IPS-20b (cell line): Measurements from ENCODE around the gene UNC13A.
"Not testable (repeated sequence)": the region's sequence is repeated elsewhere in the genome, so short reads cannot be mapped to it uniquely, and the experiment has no call there.

ENCODE experiments used
- H3K27ac ChIP-seq: one replicate; pipeline ENCODE4 v1.5.1; 2013; ENCODE audit warnings: low read length
- H3K27me3 ChIP-seq: 2 replicates; pipeline ENCODE4 v1.6.1; 2013; ENCODE audit warnings: mild to moderate bottlenecking, low read length, inconsistent platforms; ENCODE audit not compliant: insufficient read depth
- H3K36me3 ChIP-seq: 2 replicates; pipeline ENCODE4 v1.6.1; 2013; ENCODE audit warnings: low read depth, mild to moderate bottlenecking, inconsistent platforms, low read length, moderate library complexity; ENCODE audit not compliant: insufficient read depth
- H3K4me1 ChIP-seq: 2 replicates; pipeline ENCODE4 v1.6.1; 2013; ENCODE audit warnings: mild to moderate bottlenecking, control low read depth, inconsistent platforms, low read length, moderate library complexity; ENCODE audit not compliant: insufficient read depth
- H3K4me3 ChIP-seq: 2 replicates; pipeline ENCODE4 v1.5.1; 2013; ENCODE audit warnings: mild to moderate bottlenecking, low read length, inconsistent platforms
- H3K9ac ChIP-seq: 2 replicates; pipeline ENCODE4 v1.6.1; 2013; ENCODE audit warnings: low read depth, mild to moderate bottlenecking, inconsistent platforms, low read length, moderate library complexity
- H3K9me3 ChIP-seq: 2 replicates; pipeline ENCODE4 v1.6.1; 2013; ENCODE audit warnings: mild to moderate bottlenecking, low read depth, low read length, inconsistent platforms; ENCODE audit not compliant: insufficient read depth

UNC13A gene

GRCh38 chr19:17572638-17573037 lies 115.5 kb downstream of the UNC13A start:
- Histone ChIP-seq H3K9ac (no peak overlapping the region), H3K4me3 (no peak overlapping the region), H3K27ac (no peak overlapping the region), H3K36me3 (peaks cover 31% of the 10 kb centered on the region), H3K27me3 (no peaks in the 10 kb centered on the region), H3K9me3 (no peaks in the 10 kb centered on the region), H3K4me1 (no peaks in the 10 kb centered on the region)

- no peaks in the 10 kb centered on the region for H3K4me1 ChIP-seq
- no peaks in the 10 kb centered on the region for H3K9me3 ChIP-seq
- H3K36me3 ChIP-seq = peaks cover 32% of the 10 kb centered on the region
These were observed 117.4 kb downstream of the UNC13A start for GRCh38 chr19:17570791-17571190.

DNA sequence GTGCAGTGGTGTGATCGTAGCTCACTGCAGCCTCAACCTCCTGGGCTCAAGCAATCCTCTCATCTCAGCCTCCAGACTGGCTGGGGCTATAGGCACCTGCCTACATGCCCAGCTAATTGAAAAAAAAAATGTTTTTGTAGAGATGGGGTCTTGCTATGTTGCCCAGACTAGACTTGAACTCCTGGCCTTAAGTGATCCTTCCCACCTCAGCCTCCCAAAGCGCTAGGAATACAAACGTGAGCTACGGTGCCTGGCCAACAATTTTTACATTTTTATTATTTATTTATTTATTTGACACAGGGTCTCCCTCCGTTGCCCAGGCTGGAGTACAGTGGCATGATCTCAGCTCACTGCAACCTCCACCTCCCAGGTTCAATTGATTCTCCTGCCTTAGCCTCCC lies 117.9 kb downstream of the UNC13A start:
- H3K9ac ChIP-seq, H3K4me1 ChIP-seq, H3K9me3 ChIP-seq, H3K4me3 ChIP-seq, H3K27me3 ChIP-seq, H3K27ac ChIP-seq: not testable (repeated sequence)
- H3K36me3 ChIP-seq = peaks cover 32% of the 10 kb centered on the region

More at GRCh38 chr19:17570791-17571190, 117.4 kb downstream of the UNC13A start:
- no peak overlapping the region for H3K9ac ChIP-seq
- no peak overlapping the region for H3K27ac ChIP-seq
- no peaks in the 10 kb centered on the region for H3K27me3 ChIP-seq
- no peak overlapping the region for H3K4me3 ChIP-seq

GRCh38 chr19:17567940-17568339 lies 120.2 kb downstream of the UNC13A start:
- H3K27ac ChIP-seq = no peak overlapping the region
- H3K4me1 ChIP-seq = no peaks in the 10 kb centered on the region
- H3K36me3 ChIP-seq = peaks cover 32% of the 10 kb centered on the region
- H3K9ac ChIP-seq = no peak overlapping the region
- H3K9me3 ChIP-seq = no peaks in the 10 kb centered on the region
- H3K27me3 ChIP-seq = no peaks in the 10 kb centered on the region
- H3K4me3 ChIP-seq = no peak overlapping the region

DNA sequence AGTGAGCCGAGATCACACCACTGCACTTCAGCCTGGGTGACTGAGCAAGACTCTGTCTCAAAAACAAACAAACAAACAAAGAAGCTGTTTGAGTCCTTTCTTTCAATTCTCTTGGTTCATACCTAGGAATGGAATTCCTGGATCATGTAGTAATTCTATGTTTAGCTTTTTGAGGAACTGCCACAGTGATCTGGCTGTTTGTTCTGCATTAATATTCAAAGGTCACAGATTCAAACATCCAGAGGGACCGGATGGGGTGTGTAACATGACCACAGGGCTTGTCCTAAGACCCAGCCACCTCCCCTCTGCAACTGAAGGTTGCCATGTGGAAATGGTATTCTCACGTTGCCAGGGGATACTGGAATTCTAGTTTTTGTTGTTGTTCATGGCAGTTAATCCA lies 122.5 kb downstream of the UNC13A start:
- Histone ChIP-seq H3K9me3 (no peaks in the 10 kb centered on the region), H3K27ac (no peak overlapping the region), H3K27me3 (no peaks in the 10 kb centered on the region), H3K4me3 (no peak overlapping the region), H3K4me1 (no peaks in the 10 kb centered on the region), H3K9ac (no peak overlapping the region), H3K36me3 (peaks cover 21% of the 10 kb centered on the region)

DNA sequence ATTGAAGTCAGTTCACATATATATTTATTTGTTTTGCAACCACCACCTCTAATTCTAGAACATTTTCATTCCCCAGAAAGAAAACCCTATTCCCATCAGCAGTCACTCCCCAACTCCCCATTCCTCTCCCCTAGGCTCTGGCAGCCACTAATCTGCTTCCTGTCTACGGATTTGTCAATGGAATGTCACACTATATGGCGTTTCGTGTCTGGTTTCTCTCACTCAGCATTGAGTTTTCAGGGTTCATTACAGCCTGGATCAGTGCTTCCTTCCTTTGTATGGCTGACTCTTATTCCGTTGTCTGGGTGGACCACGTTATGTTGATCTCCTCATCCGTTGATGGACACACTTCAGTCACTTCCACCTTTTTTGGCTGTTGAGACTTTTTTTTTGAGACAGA lies 123.4 kb downstream of the UNC13A start:
- Histone ChIP-seq H3K4me3 (no peak overlapping the region), H3K36me3 (peaks cover 29% of the 10 kb centered on the region), H3K9me3 (no peaks in the 10 kb centered on the region), H3K9ac (no peak overlapping the region), H3K27ac (no peak overlapping the region), H3K4me1 (no peaks in the 10 kb centered on the region), H3K27me3 (no peaks in the 10 kb centered on the region)

- H3K4me3 ChIP-seq = no peak overlapping the region
- no peak overlapping the region for H3K27ac ChIP-seq
- no peak overlapping the region for H3K9ac ChIP-seq
- no peaks in the 10 kb centered on the region for H3K27me3 ChIP-seq
- peaks cover 16% of the 10 kb centered on the region for H3K36me3 ChIP-seq
- H3K4me1 ChIP-seq = no peaks in the 10 kb centered on the region
- H3K9me3 ChIP-seq = no peaks in the 10 kb centered on the region
These were observed 125.6 kb downstream of the UNC13A start for GRCh38 chr19:17562561-17562960.

- Histone ChIP-seq H3K27ac (no peak overlapping the region), H3K36me3 (peaks cover 16% of the 10 kb centered on the region), H3K27me3 (no peaks in the 10 kb centered on the region), H3K4me1 (no peaks in the 10 kb centered on the region), H3K9me3 (no peaks in the 10 kb centered on the region), H3K4me3 (no peak overlapping the region), H3K9ac (no peak overlapping the region)
These were observed 126.1 kb downstream of the UNC13A start for GRCh38 chr19:17562097-17562496.

DNA sequence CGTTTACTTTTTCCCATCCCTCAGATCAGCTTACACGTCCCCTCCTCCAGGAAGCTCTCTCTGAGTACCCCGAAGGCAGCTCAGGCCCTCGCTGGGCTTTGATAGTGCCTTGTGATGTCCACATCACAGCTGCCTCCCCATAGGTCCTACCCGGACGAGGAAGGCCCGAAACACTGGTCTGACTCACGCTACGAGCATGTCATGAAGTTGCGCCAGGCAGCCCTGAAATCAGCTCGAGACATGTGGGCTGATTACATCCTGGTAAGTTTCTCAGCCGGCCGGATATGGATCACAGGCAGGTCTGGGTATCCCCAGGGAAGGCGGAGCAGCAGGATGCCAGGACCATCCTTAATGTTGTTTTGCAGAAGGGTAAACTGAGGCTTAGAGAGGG lies 128.0 kb downstream of the UNC13A start:
- H3K4me1 ChIP-seq = no peaks in the 10 kb centered on the region
- H3K36me3 ChIP-seq = peaks cover 16% of the 10 kb centered on the region
- no peak overlapping the region for H3K9ac ChIP-seq

DNA sequence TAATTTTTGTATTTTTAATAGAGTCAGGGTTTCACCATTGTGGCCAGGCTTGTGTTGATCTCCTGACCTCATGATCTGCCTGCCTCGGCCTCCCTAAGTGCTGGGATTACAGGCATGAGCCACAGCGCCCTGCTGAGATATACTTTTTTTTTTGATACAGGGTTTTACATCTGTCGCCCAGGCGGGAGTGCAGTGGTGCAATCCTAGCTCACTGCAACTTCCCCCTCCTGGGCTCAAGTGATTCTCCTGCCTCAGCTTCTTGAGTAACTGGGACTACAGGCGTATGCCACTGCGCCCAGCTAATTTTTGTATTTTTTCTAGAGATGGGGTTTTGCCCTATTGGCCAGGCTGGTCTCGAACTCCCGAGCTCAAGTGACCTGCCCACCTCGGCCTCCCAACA lies 130.7 kb downstream of the UNC13A start:
- Histone ChIP-seq H3K36me3 (peaks cover 16% of the 10 kb centered on the region), H3K27me3 (no peaks in the 10 kb centered on the region), H3K9me3 (no peaks in the 10 kb centered on the region), H3K4me3 (no peak overlapping the region), H3K4me1 (no peaks in the 10 kb centered on the region), H3K27ac (no peak overlapping the region), H3K9ac (no peak overlapping the region)

More for the DNA sequence above, 128.0 kb downstream of the UNC13A start:
- no peaks in the 10 kb centered on the region for H3K9me3 ChIP-seq
- H3K27me3 ChIP-seq = no peaks in the 10 kb centered on the region
- no peak overlapping the region for H3K27ac ChIP-seq
- H3K4me3 ChIP-seq = no peak overlapping the region

DNA sequence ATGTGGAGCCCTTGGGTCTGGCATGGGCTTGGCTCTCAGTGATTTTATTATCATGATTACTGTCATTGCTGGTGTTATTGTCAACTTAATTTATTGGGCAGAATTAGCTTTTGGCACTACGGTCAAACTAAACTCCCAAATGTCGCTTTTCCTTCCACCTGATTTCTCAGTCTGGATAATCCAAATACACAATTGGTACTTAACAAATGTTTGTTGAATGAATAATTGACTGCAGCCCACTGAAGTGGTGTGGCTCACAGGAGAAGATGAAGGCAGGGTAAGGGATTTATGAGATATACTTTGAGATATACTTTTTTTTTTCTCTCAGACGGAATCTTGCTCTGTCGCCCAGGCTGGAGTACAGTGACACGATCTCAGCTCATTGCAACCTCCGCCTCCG lies 131.2 kb downstream of the UNC13A start:
- Histone ChIP-seq H3K9ac (no peak overlapping the region), H3K4me1 (no peaks in the 10 kb centered on the region), H3K36me3 (peaks cover 16% of the 10 kb centered on the region), H3K27ac (no peak overlapping the region), H3K9me3 (no peaks in the 10 kb centered on the region), H3K27me3 (no peaks in the 10 kb centered on the region), H3K4me3 (no peak overlapping the region)

DNA sequence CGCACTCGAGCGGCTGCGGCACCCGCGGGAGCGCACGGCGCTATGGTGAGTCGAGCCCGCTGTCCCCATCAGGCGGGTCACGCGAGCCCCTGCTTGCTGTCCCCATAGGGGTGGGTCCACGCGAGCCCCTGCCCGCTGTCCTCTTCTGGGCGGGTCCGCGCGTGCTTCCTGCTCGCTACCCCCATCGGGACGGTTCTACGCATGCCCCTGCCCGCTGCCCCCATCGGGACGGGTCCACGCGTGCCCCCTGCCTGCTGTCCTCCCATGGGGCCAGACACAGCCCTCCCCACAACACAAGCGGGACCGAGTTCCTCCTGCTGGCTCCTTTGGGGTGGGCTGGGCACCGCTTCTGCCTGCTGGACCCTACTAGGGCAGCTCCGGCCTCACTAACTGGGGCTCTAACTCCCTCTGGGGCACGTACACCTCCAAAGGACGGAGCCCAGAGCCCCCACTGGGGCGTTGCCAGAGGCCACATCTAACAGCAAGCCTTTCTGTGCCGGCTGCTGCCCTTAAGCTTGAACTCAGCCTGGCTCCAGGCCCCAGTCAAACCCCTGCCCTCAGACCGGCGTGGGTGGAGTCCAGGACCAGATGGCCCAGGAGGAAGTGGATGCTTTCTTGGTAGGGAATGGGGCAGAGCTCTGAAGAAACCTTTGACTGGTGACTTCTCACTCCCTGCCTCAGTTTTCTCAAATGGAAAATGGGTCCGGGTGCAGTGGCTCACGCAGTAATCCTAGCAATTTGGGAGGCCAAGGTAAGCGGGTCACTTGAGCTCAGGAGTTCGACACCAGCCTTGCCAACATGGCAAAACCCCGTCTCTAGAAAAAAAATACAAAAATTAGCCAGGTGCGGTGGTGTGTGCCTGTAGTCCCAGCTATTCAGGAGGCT lies 132.0 kb downstream of the UNC13A start:
- H3K36me3 ChIP-seq = peaks cover 16% of the 10 kb centered on the region
- H3K27me3 ChIP-seq = no peaks in the 10 kb centered on the region
- no peaks in the 10 kb centered on the region for H3K9me3 ChIP-seq
- H3K9ac ChIP-seq = peak overlapping the region; percentile 63; the same call in 1 of the 2 replicates
- H3K4me1 ChIP-seq = no peaks in the 10 kb centered on the region
- H3K27ac ChIP-seq = no peak overlapping the region
- peak overlapping the region; percentile 80 for H3K4me3 ChIP-seq
